Measurements from ENCODE around the gene RGS6. TPM values are rescaled to one million over a fixed set of nuclear protein-coding genes. Genes with fewer than 3 reads are reported as not detected.

The RGS6 gene
- total and polyA plus RNA-seq, 4 donors: 0.06 to 5.3 (median 0.17) TPM; not detected in 1

DNA sequence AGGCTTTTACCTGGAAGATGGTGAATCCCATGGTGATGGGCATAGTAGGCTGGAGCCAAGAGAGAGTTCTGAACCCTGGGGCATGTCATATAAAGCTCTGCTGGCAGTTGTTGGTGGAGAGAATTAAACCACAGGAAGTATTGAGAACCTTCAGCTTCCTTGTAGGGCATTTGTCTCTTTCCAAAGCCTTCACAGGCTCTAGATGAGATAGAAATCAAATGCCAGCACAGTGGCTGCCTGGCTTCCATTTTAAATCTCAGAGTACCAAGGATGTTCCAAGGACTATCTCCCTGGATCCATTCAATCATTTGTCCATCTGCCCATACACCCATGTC, 592.0 kb downstream of the RGS6 start:
- Histone ChIP-seq H3K4me1 (ENCODE audit: control insufficient read depth in 4 of 4, insufficient read depth in 4 of 4, low read length in 3 of 4) (peaks cover 0 to 25% (median 17%) of the 10 kb centered on the region in 4 donors), H3K27ac (ENCODE audit: low read depth in 1 of 2, low read length in 2 of 2) (no peak overlapping the region), H3K4me3 (ENCODE audit: low read depth in 1 of 3, low read length in 3 of 3) (no peak overlapping the region), H3K9ac (ENCODE audit: low read depth in 1 of 2, low read length in 2 of 2) (no peak overlapping the region), H3K36me3 (ENCODE audit: control insufficient read depth in 4 of 4, insufficient read depth in 3 of 4, low read depth in 1 of 4, low read length in 3 of 4) (no peaks in the 10 kb centered on the region), H3K9me3 (ENCODE audit: control insufficient read depth in 4 of 4, low read length in 3 of 4) (no peaks in the 10 kb centered on the region), H3K27me3 (ENCODE audit: control insufficient read depth in 4 of 4, insufficient read depth in 4 of 4, low read length in 3 of 4) (no peaks in the 10 kb centered on the region)
- DNase-seq (ENCODE audit: low spot score): no peak
- TF ChIP-seq GABPA (IDR thresholded peaks at IDR 0.05 in 1 of 2, conservative IDR thresholded peaks at IDR 0.05 in 1 of 2): no peak
- no peak for TF ChIP-seq EGR1 (IDR thresholded peaks at IDR 0.05; ENCODE audit: low read depth in 2 of 2)
- TF ChIP-seq JUND (IDR thresholded peaks at IDR 0.05): no peak
- TF ChIP-seq HNF4A (conservative IDR thresholded peaks at IDR 0.05): no peak

GRCh38 chr14:72525087-72525915, 593.1 kb downstream of the RGS6 start:
- Histone ChIP-seq H3K9ac (ENCODE audit: low read depth in 1 of 2, low read length in 2 of 2) (no peak overlapping the region), H3K4me3 (ENCODE audit: low read depth in 1 of 3, low read length in 3 of 3) (no peak overlapping the region), H3K4me1 (ENCODE audit: control insufficient read depth in 4 of 4, insufficient read depth in 4 of 4, low read length in 3 of 4) (peaks cover 0 to 25% (median 17%) of the 10 kb centered on the region in 4 donors), H3K9me3 (ENCODE audit: control insufficient read depth in 4 of 4, low read length in 3 of 4) (no peaks in the 10 kb centered on the region), H3K36me3 (ENCODE audit: control insufficient read depth in 4 of 4, insufficient read depth in 3 of 4, low read depth in 1 of 4, low read length in 3 of 4) (no peaks in the 10 kb centered on the region), H3K27ac (ENCODE audit: low read depth in 1 of 2, low read length in 2 of 2) (no peak overlapping the region), H3K27me3 (ENCODE audit: control insufficient read depth in 4 of 4, insufficient read depth in 4 of 4, low read length in 3 of 4) (no peaks in the 10 kb centered on the region)
- no peak for TF ChIP-seq JUND (IDR thresholded peaks at IDR 0.05)
- TF ChIP-seq NR2F2 (IDR thresholded peaks at IDR 0.05): no peak
- TF ChIP-seq, protein P1, sequence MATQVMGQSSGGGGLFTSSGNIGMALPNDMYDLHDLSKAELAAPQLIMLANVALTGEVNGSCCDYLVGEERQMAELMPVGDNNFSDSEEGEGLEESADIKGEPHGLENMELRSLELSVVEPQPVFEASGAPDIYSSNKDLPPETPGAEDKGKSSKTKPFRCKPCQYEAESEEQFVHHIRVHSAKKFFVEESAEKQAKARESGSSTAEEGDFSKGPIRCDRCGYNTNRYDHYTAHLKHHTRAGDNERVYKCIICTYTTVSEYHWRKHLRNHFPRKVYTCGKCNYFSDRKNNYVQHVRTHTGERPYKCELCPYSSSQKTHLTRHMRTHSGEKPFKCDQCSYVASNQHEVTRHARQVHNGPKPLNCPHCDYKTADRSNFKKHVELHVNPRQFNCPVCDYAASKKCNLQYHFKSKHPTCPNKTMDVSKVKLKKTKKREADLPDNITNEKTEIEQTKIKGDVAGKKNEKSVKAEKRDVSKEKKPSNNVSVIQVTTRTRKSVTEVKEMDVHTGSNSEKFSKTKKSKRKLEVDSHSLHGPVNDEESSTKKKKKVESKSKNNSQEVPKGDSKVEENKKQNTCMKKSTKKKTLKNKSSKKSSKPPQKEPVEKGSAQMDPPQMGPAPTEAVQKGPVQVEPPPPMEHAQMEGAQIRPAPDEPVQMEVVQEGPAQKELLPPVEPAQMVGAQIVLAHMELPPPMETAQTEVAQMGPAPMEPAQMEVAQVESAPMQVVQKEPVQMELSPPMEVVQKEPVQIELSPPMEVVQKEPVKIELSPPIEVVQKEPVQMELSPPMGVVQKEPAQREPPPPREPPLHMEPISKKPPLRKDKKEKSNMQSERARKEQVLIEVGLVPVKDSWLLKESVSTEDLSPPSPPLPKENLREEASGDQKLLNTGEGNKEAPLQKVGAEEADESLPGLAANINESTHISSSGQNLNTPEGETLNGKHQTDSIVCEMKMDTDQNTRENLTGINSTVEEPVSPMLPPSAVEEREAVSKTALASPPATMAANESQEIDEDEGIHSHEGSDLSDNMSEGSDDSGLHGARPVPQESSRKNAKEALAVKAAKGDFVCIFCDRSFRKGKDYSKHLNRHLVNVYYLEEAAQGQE (IDR thresholded peaks at IDR 0.05): no peak
- no peak for TF ChIP-seq FOXA1 (IDR thresholded peaks at IDR 0.05)
- TF ChIP-seq GABPA (IDR thresholded peaks at IDR 0.05 in 1 of 2, conservative IDR thresholded peaks at IDR 0.05 in 1 of 2): no peak
- TF ChIP-seq EGR1 (IDR thresholded peaks at IDR 0.05; ENCODE audit: low read depth in 2 of 2): no peak
- no peak for TF ChIP-seq RAD21 (IDR thresholded peaks at IDR 0.05)
- no peak for TF ChIP-seq HNF4G (IDR thresholded peaks at IDR 0.05)
- TF ChIP-seq ATF3 (IDR thresholded peaks at IDR 0.05): no peak
- no peak for TF ChIP-seq RXRA (IDR thresholded peaks at IDR 0.05)
- TF ChIP-seq, protein P2, sequence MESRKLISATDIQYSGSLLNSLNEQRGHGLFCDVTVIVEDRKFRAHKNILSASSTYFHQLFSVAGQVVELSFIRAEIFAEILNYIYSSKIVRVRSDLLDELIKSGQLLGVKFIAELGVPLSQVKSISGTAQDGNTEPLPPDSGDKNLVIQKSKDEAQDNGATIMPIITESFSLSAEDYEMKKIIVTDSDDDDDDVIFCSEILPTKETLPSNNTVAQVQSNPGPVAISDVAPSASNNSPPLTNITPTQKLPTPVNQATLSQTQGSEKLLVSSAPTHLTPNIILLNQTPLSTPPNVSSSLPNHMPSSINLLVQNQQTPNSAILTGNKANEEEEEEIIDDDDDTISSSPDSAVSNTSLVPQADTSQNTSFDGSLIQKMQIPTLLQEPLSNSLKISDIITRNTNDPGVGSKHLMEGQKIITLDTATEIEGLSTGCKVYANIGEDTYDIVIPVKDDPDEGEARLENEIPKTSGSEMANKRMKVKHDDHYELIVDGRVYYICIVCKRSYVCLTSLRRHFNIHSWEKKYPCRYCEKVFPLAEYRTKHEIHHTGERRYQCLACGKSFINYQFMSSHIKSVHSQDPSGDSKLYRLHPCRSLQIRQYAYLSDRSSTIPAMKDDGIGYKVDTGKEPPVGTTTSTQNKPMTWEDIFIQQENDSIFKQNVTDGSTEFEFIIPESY (IDR thresholded peaks at IDR 0.05): no peak
- TF ChIP-seq, protein P3, sequence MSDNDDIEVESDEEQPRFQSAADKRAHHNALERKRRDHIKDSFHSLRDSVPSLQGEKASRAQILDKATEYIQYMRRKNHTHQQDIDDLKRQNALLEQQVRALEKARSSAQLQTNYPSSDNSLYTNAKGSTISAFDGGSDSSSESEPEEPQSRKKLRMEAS (IDR thresholded peaks at IDR 0.05): no peak
- no peak for TF ChIP-seq TAF1 (conservative IDR thresholded peaks at IDR 0.05)
- no peak for DNase-seq (ENCODE audit: low spot score)
- WGBS: 95% methylated on average over 11 of the region's 11 CpGs
